ENCODE measurements around the gene ITPR1.

DNA sequence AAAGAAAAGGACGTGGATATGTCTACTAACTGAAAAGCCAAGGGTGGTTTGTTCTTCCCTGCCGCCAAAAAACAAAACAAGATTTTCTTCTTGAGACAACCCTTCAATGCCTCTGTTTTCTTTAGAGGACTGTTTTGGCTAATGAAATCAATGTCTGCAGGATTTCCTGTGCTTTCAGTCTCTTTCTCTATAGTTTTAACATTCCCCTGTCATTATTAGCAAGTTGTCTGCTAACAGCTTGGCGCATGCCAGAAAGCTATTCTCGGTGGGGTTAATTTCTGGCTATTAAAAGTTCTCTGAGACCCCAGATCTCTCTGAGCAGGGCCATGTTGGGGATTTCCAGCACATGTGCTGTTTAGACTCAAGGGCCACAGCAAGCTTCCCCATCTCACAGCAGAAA is 56.7 kb downstream of the ITPR1 start:
- TF ChIP-seq POLR2A (IDR thresholded peaks at IDR 0.05) (no peak), CTCF (IDR thresholded peaks at IDR 0.05) (no peak)

All from thyroid gland (tissue), 4 donors.